HUDEP-2 (cell line): ENCODE measurements around the gene SPRTN.

ENCODE experiments used
- DNase-seq, 76 experiments: peaks; one replicate each; lab custom pipeline; 2025; ENCODE audit not compliant: unreplicated experiment in 76 of 76; lab: John Stamatoyannopoulos, UW

SPRTN gene

DNA sequence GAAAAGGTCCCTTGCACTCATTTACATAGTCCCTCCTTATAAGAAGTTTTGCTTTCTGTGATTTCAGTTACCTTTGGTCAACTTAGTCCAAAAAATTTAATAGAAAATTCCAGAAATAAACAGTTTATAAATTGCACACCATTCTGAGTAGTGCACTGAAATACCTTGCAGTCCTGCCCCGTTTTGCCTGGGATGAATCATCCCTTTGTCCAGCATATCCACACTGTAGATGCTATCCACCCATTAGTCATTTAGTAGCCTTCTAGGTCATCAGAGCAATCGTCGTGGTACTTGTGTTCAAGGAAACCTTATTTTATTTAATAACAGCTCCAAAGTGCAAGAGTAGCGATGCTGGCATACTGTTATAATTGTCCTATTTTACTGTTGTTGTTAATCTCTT is 38.0 kb downstream of the SPRTN start:
- no peak for DNase-seq

DNA sequence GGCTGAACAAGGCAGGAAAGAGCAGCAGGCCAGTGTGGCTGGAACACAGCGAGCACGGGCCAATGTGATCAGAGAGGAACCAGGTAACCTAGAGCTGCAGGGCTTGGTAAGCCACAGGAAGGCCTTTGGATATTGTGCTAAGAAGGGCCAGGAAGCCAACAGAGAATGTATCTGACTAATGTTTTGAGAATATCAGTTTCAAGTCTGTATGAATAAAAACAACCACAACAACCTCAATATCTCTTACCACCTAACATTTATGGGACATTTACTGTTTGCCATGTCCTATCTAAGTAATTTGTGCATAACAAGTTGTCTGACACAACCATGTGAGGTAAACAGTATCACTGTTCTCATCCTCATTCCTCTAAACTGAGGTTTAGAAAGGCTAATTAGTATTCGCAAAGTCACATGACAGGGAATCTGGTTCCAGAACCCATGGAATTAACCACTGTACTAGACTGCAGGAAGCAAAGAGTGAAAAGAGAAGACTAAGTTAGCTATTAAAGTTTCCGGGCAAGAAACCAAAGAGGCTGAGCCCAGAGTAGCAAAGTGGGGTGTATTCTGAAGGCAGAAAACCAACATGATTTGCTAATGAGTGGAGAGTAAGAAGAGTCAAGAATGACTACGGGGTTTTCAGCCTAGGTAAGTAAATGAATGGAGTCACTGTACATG is 38.9 kb downstream of the SPRTN start:
- no peak for DNase-seq

DNA sequence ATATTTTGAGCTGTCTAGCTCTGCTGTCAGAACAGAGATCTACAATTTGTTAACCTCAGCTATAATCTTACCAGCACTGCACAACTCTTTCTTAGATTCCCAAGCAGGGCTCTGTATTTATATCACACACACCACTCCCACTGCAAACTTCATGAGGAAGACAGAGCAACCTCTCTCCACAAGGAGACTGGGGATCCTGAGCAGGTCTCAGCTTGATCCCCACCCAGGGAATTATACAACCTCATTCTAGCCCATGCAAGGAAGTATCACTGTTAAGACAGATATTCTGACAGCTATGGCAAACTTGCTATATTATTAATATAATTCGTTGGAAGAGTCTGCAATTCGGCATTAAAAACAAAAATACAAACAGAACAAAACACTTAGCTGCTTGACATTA is 43.6 kb downstream of the SPRTN start:
- no peak for DNase-seq

DNA sequence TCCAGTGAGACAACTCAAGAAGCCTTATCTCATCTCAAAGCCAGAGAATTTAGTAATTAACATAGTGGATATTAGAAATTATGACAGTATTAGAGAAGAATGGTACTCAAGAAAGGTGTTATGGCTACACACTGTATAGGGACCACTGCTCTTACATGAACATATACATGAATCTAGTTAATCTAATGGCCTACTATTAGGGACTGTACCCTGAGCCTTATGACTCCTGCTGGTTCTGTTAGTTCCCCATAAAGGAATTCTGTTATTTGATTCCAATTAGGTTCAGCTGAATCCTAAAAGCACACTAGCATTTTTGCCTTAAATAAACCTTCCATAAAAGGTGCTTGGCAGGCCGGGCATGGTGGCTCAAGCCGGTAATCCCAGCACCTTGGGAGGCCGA is 44.3 kb downstream of the SPRTN start:
- DNase-seq = no peak

DNA sequence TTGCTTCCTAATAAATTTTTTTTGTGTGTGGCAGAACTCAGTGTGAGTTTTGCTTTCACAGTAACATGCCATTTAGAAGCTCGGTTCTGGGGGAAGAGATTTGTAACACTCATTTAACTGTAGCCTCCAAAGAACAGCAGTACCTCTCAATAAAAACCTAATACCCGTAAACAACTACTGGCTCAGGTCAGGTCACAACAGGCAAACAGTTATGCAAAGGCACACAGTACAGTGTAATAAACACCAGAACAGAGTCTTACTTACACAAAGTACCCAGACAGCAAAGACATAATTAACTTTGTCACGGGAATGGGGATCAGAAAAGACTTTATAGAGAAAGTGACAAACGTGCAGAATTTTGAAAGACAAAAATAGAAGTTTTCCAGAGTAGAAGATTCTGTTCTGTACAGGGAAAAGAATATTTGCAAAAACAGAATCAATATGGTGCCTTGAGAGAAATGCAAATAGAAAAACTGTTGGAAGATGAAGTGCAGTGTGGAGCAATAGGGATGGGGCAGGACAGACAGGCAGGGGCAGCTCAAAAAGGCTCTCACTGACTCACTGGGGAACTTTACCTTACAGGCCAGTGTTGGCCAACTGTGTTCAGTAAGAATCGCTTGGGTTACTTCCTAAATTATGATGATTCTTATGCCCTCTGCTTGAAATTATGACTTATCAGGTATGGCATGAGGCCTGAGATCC is 45.2 kb downstream of the SPRTN start:
- no peak for DNase-seq

DNA sequence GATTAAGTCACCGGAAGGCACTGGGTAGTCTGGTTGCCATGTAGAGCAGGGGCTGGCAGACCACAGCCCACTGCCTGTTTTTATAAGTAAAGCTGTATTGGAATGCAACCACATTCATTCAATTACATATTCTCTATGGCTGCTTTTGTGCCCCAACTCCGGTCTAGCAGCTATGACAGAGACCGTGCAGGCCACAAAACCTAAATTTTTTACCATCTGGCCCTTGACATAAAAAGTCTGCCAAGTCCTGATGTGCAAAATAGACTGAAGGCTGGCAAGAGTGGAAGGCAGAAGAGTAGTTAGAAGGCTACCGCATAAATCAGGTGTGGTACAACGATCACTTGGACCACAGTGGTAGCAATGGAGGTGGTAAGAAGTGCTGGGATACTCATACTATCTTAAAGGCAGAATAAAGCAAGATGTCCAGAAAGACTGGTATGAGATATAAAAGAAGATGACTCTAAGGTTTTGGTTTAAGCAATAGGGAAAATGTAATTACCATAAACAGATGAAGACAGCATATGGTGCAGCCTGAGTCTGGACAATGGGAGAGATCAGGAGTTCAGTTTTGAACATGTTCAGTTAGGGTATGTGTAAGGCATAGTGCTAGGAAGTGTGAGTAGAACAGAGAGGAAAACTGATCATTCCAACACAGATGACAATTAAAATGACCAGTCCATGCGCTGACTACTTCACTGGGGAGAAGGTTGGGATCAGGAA is 46.8 kb downstream of the SPRTN start:
- DNase-seq = no peak

DNA sequence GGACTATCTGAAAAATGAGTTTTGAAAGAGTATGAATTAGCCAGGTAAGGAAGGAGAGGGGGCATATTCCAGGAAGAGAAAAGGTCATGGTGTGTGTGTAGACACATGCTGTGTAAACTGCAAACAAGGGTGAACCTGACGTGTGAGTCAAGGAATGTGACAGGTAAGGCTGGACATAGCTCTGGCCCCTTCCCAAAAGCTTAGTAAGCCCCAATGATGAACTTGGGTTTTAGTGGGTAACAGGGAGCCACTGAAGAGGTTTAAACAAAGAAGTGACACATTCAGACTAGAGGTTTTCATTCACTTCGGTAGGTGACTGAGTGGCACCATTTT is 47.3 kb downstream of the SPRTN start:
- no peak for DNase-seq

DNA sequence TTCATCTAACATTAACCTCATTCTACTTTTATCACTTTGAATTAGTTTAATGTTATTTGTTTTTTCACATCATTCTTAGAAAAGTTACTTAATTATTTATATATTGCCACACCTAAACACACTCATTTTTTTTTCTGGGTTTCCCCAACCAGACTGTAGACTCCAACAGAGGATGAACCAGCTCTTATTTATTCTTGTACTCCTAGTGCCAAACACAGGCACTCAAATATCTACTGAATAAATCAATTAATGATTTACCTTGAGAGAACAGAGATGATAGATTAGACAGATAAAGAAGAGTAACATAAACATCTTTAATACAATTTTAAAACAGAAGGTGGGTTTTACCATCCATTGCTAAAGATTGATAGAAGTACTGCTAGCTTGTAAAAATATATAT is 48.4 kb downstream of the SPRTN start:
- no peak for DNase-seq

DNA sequence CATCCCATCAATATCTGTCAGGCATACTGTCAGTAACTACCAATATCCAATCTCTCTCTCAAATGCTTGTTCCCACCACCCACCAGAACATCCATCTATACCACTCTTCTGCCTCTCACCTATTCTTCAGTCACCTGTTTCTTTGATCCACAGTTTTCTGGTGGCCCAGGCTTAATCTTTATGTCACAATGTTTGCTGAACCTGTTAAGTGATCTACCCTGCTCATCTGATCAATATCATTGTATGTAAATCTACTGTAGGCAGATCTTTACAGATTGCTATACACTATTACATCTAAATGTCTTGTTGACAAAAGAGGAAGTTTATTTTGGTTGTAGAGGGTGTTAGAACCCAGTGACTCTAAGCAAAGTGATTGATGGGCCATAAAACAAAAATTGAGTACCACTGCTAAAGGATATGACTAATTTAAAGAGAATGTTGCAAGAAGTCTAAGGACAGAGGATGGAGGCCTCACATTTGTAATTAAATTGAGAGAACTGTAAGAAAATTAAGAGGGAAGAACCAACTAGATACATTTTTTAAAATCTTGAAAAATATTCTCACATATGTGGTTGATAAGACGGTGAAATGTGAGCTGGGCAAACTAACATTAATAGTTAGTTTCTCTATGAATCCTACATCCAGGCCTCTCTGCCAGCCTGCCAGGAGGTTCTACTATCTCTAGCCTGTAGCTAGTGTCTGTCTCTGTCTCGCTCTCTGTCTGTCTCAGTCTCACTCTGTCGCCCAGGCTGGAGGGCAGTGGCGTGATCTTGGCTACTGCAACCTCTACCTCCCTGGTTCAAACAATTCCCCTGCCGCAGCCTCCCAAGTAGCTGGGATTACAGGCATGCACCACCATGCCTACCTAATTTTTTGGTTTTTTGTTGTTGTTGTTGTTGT is 49.9 kb downstream of the SPRTN start:
- DNase-seq = no peak

DNA sequence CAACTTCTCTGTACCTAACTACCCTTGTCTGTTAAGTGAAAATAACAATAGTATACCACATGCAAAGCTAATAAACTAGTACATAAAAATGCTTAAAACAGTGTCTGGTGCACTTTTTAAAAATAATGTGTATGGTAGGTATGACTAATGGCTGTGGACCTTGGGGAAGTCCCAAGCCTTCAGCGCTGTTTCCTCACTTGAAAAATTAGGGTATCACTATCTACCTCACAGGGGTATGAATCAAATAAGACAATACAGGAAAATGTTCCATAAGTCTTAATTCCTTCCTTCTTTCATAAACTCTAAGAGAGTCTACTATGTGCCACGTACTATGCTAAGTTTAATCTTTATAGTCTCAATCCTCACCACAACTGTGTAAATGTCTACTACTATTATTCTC is 52.0 kb downstream of the SPRTN start:
- DNase-seq = no peak

DNA sequence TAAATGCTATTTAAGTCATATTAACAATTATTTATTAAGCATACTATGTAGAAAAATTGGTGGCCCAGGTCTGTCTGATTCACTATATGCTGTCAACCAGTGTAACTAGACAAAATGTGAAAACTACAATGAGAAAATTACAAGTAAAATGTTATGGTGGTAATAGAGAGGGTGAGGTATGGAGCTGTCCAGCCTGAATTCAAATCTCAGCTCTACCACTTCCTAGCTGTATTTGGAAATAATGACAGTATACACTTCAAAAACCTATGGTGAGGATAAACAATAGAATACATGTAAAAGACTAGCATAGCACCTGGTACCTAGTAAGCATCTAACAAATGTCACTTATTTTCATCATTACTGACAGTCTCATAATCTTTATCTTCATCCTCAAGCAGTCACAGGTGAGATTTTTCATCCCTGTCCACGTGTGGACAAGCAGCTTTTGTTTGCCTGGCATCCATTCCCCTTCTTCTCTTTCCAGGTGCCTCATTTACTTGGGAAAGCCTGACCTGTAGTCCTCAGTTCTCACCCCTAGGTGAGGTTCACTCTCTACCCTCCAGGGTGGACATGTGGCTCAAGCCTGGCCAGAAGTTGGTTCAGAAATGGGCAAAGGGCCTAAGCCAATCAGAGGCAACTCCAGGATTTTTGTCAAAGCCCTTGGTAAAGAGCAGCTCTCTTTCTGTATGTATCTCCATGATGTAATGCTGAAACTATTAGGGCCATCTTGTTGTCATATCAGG is 54.5 kb downstream of the SPRTN start:
- DNase-seq = no peak

DNA sequence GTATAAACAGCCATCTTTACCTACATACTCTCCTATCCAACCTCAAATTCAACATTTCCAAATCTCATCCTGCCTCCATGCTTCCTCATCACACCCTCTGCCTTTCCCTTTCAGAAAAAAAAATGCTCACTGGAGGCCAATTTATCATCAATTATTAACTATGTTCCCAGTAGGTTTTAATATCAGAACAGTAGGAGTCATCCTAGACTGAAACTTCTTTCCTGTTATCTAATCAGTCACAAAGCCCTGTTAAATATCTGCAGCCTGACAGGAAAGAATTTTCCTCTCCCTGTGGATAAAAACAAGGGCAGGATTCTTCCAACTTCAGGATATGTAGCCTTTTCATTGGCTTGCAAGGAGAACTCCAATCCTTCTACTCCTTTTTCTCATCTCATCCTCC is 55.6 kb downstream of the SPRTN start:
- no peak for DNase-seq

DNA sequence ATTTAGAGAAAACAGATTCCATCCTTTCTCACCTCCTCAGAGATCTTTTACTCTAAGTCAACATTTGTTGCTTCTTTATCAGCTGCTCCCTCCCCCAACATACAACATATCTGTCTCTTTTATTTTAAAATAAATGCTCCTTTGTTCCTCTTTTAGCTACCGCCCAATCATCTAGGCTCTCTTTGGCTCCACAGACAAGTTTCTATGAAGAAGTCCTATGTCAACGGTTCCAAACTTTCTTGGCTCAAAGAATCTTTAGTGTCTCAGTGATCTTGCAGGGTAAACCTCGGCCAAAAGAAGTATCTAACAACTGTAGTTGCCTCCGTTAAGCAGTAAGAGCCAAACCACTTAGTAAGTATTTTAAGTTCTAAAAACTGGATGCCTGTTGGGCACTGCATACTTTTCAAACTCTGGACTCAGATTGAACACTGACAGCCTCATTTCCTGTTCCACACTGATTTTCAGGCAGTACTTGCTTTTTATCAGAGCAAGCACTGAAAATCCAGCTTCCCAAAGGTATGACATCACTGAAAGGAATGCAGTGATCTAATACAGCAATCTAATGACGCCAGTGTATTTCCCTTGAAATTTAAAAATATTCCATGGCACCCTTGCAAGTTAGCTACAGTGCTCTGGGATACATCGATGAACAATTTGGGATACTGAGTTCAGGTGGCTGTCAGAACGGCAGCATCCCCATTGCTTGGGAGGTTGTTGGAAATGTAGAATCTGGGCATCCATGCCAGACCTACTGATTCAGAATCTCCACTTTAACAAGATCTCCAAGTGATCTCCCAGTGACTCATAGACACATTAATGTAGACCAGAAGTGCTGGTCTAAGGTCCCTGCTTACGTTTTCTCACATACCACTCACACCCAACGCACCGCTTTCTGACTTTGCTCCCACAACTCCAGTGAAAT is 57.2 kb downstream of the SPRTN start:
- no peak for DNase-seq

DNA sequence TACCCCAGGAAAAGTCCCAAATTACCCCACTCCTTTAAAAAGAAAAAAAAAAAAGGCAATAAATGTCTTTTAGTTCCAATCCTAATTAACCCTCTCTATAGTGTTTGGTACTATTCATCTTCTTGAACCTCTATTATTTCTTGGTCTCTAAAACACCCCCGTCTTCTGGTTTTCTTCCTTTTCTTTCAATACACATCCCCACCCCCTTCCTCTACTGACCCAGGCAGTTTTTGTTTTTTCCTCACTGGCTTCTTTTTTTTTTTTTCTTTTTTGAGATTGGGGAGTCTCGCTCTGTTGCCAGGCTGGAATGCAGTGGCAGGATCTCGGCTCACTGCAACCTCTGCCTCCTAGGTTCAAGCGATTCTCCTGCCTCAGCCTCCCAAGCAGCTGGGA is 57.9 kb downstream of the SPRTN start:
- no peak for DNase-seq

DNA sequence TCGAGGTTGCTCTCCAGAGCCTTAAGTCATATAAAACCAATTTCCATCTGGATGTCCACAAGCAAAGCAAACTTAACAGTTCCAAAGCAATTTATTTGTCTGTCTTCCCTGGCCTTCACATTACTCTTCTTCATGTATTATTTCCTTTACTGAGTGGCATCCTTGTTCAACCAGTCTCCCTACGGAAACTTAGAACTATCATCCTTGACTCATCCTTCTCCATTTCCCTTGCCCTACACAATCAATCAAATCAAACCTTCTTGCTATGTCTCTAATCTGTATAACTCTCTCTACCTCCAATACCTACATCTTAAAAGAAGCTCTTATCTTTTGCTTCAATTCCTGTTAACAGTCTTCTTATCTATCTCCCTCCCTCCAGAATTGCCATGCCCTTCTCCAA is 58.5 kb downstream of the SPRTN start:
- no peak for DNase-seq

DNA sequence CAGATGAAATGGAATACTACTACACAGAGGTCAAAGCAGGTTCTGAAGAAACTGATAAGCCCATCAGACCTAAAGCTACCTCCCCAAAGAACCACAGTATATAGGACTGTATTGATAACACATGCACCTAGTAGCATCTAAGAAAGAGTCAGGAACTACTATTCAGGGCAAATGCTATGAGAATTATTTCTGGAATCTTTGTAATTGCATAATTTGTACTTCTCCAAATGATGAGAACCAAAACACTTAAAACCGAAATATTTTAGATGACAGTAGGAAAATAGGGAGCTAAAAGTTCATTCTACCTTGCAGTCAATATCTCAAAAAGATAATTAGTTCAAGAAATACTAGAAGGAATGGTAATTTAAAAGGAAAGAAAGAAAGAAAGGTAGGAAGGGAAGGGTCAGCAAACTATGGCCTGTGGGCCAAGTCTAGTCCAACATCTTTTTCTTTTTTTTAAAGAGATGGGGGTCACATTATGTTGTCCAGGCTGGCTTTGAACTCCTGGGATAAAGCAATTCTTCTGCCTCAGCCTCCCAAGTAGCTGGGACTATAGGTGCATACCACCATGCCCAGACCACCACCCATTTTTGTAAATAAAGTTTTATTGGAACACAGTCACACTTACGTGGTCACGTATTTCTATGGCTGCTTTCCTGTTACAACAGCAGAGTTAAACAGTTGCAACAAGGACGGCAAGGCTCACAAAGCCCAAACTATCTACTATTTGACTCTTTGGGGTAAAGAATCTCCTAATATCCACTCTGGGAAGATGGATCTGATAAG is 60.0 kb downstream of the SPRTN start:
- DNase-seq = peak in 1 of 76 experiments; percentile 16

DNA sequence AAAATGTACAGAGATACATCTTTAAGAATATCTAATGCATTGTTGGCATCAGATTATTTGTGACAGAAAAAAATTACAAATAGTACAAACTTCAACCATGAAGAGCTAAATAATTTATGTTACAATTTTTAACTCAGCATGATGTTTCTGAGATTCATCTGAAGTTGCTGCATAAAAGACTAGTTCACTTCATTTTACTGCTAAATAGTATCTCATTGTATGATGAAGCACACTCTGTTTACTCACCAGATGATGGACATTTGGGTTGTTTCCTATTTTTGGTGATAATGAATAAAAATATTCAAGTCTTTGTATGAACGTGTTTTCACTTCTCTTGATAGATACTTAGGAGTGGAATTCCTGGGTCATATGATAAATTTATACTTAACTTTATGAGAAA is 63.4 kb downstream of the SPRTN start:
- no peak for DNase-seq

DNA sequence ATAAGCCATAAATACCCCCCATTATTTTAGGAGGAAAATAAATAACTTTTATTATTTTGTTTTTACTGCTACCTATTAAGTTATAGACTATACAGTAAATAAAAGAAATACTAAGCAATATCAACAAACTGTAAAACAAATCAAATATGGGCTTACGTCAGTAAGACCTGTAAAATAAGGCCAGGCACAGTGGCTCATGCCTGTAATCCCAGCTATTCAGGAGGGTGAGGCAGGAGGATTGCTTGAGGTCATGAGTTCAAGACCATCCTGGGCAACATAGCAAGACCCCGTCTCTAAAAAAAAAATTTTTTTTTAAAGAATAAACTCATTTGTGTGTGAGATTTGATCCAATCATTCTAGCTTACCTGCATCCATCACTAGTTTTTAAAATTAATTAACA is 66.2 kb downstream of the SPRTN start:
- no peak for DNase-seq
